KOPT-K1 (cell line): ENCODE measurements around the gene PSMA3.

ENCODE experiments used
- H3K27ac ChIP-seq: fragments of 200-600 bp; sonication (generic); 2 replicates; pipeline ENCODE4 v1.5.1; 2016; ENCODE audit warnings: antibody characterized with exemption, mild to moderate bottlenecking, low read depth, low read length; ENCODE audit not compliant: poor library complexity, severe bottlenecking
- H3K36me3 ChIP-seq: fragments of 200-600 bp; sonication (generic); 2 replicates; pipeline ENCODE4 v1.5.1; 2017; ENCODE audit warnings: antibody characterized with exemption, mild to moderate bottlenecking, low read length, moderate library complexity; ENCODE audit not compliant: insufficient read depth
- H3K9me3 ChIP-seq: fragments of 200-600 bp; sonication (generic); 2 replicates; pipeline ENCODE4 v1.5.1; 2017; ENCODE audit warnings: antibody characterized with exemption, low read length, mild to moderate bottlenecking; ENCODE audit not compliant: insufficient read depth, poor library complexity, severe bottlenecking

Gene PSMA3

GRCh38 chr14:58244556-58245387 lies at the start of gene PSMA3:
Gene PSMA3, plus strand, starts transcription at chr14:58244843. Its CDS starts 78 bp downstream, at chr14:58244921.
- Histone ChIP-seq H3K27ac (peak within 1 kb of the TSS; percentile 92), H3K9me3 (no peaks in the 10 kb centered on the region), H3K36me3 (peaks cover 27% of the 10 kb centered on the region)

GRCh38 chr14:58196198-58196597 lies 48.4 kb upstream of the PSMA3 start:
- no peaks in the 10 kb centered on the region for H3K9me3 ChIP-seq
- H3K36me3 ChIP-seq: no peaks in the 10 kb centered on the region
- no peak overlapping the region for H3K27ac ChIP-seq

- H3K27ac ChIP-seq: no peak overlapping the region
- H3K9me3 ChIP-seq: no peaks in the 10 kb centered on the region
- H3K36me3 ChIP-seq: no peaks in the 10 kb centered on the region
These were observed 46.6 kb upstream of the PSMA3 start for GRCh38 chr14:58198086-58198485.

- Histone ChIP-seq H3K27ac (peak within 1 kb of the TSS; percentile 73), H3K9me3 (no peaks in the 10 kb centered on the region), H3K36me3 (no peaks in the 10 kb centered on the region; the same call in 1 of the 2 replicates)
These were observed 44.7 kb upstream of the PSMA3 start, which contains the start of gene ACTR10 for GRCh38 chr14:58199726-58200479. Gene ACTR10, plus strand, starts transcription at chr14:58200149. Its CDS starts 69 bp downstream, at chr14:58200218.

- no peaks in the 10 kb centered on the region; the same call in 1 of the 2 replicates for H3K36me3 ChIP-seq
- no peaks in the 10 kb centered on the region for H3K9me3 ChIP-seq
- peak overlapping the region; percentile 73 for H3K27ac ChIP-seq
These were observed 44.2 kb upstream of the PSMA3 start for GRCh38 chr14:58200480-58200841.

DNA sequence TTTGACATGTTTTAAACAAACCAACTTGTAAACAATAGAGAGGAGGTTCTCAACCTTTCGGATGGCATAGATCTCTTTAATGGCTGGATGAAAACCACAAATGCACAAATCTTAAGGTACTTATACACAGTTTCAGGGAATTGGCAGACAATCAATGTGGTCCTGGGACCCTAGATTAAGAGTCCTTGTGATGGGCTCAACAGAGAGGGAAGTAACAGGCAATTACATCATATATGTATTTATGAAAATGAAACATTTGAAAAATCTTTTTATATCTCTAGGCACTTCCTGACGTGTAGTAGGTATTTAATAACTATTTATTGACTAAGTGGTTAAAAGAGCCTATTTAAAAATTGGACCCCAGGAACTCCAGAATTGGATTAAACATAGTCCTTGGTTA lies 43.8 kb upstream of the PSMA3 start:
- H3K27ac ChIP-seq: peak overlapping the region; percentile 73
- H3K9me3 ChIP-seq: no peaks in the 10 kb centered on the region
- no peaks in the 10 kb centered on the region; the same call in 1 of the 2 replicates for H3K36me3 ChIP-seq

DNA sequence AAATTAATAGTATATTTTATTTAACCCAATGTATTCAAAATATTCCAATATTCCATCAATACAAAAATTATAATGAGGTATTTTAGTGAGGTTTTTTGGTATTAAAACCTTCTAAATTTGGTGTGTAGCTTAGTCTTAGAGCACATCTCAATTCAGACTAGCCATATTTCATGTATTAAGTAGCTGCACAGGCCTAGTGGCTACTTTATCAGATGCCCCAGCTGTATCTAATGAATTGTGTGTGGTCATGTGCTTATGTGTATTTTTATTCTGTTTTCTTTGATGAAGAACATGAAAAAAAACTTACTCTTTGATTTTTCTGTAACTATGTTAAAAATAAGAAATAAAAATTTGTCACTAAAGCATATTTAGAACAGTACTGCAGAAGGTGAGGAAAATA lies 31.5 kb upstream of the PSMA3 start:
- Histone ChIP-seq H3K9me3 (no peaks in the 10 kb centered on the region), H3K27ac (no peak overlapping the region), H3K36me3 (peaks cover 81% of the 10 kb centered on the region)

GRCh38 chr14:58215191-58215914 lies 29.3 kb upstream of the PSMA3 start:
- Histone ChIP-seq H3K27ac (no peak overlapping the region), H3K36me3 (peaks cover 70% of the 10 kb centered on the region), H3K9me3 (no peaks in the 10 kb centered on the region)

- no peaks in the 10 kb centered on the region for H3K9me3 ChIP-seq
- H3K36me3 ChIP-seq: peaks cover 66% of the 10 kb centered on the region
- H3K27ac ChIP-seq: no peak overlapping the region
These were observed 28.1 kb upstream of the PSMA3 start for GRCh38 chr14:58216544-58216943.

DNA sequence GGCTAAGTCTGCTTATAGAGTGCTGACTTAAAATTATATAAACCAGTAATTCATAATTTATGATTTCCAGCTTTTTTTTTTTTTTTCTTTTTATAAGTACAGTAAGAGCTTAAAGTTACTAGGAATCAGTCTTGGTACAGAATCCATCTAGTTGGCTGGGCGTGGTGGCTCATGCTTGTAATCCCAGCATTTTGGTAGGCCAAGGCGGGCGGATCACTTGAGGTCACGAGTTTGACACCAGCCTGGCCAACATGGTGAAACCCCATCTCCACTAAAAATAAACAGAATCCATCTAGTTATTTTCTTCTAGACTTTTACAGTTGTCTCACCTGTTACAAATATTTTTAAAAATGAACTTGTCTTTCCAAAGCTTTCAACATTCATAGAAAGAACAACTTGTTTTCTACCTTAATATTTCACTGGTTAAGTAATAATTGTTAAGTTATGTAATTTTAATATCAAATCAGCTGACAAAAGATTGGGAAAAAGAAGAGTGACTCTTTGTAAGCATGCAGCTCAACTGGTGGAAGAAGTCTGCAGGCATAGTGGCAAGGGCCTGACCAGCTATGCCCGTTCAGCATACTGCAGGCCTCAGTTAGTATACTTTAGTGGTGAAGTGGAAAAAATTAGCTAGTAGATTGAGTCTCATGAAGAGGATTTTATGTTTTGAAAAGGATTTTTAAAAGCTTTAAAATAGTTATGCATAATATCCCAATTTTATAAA lies 17.4 kb upstream of the PSMA3 start:
- no peak overlapping the region for H3K27ac ChIP-seq
- no peaks in the 10 kb centered on the region for H3K9me3 ChIP-seq
- peaks cover 24% of the 10 kb centered on the region for H3K36me3 ChIP-seq

- H3K9me3 ChIP-seq: no peaks in the 10 kb centered on the region
- H3K36me3 ChIP-seq: no peaks in the 10 kb centered on the region
- peak overlapping the region; percentile 63 for H3K27ac ChIP-seq
These were observed 6.1 kb upstream of the PSMA3 start for GRCh38 chr14:58238252-58239243.

- Histone ChIP-seq H3K27ac (peak overlapping the region; percentile 63), H3K36me3 (no peaks in the 10 kb centered on the region), H3K9me3 (no peaks in the 10 kb centered on the region)
These were observed 5.1 kb upstream of the PSMA3 start for GRCh38 chr14:58239244-58240195.
